HCT116 (cell line): ENCODE measurements around the gene S100A12. TPM values are rescaled to one million over a fixed set of nuclear protein-coding genes. Genes with fewer than 3 reads are reported as not detected.

ENCODE experiments used
- ATAC-seq: fragments of 200-7000 bp; cut with Tn5 transposase; 2 replicates; pipeline ENCODE4 v1.9.1; 2020; ENCODE audit warnings: mild to moderate bottlenecking, moderate library complexity
- BruUV-seq: library from RNA; stranded (reverse); fragments of 400-500 nt; replicated peaks from 2 replicates; lab custom pipeline; 2021; lab: Mats Ljungman, UMichigan
- CTCF ChIA-PET: fragments of 300-600 bp; sonication (Branson Sonifier 250); formaldehyde crosslinking; loops from one replicate; lab custom pipeline; 2021; ENCODE audit warnings: antibody characterized with exemption; lab: Charles Lee
- POLR2A ChIA-PET: fragments of 300-600, 350-600 bp; sonication (Branson Sonifier 250); formaldehyde crosslinking; loops from one replicate; lab custom pipeline; 2021; ENCODE audit warnings: antibody characterized with exemption; lab: Charles Lee
- RAD21 ChIA-PET, 2 experiments: fragments of 300-600 bp; sonication (Branson Sonifier 250); formaldehyde crosslinking; loops; one replicate each; lab custom pipeline; 2023; ENCODE audit warnings: low total read pairs in 2 of 2; ENCODE audit not compliant: uncharacterized antibody in 2 of 2, unreplicated experiment in 2 of 2, low non-redundant PET in 1 of 2; lab: Charles Lee
- DNase-seq: peaks from one replicate; pipeline ENCODE4 v3.0.0-alpha.2; 2010; ENCODE audit warnings: low read depth, low spot score
- H2AFZ ChIP-seq: fragments of 200-600 bp; shearing (Covaris generic), sonication (generic); 2 replicates; pipeline ENCODE4 v1.6.1; 2017; ENCODE audit warnings: low read depth, mixed run types, mixed read lengths, antibody characterized with exemption, low read length; ENCODE audit not compliant: poor library complexity, severe bottlenecking
- H3K27ac ChIP-seq: 2 replicates; pipeline ENCODE4 v1.5.1; 2012; ENCODE audit warnings: low read depth, low read length
- H3K27me3 ChIP-seq: fragments of 200-600 bp; sonication (generic); 2 replicates; pipeline ENCODE4 v1.6.1; 2016; ENCODE audit warnings: mixed run types, low read length, mixed read lengths; ENCODE audit not compliant: insufficient read depth
- H3K36me3 ChIP-seq, 2 experiments: fragments of 200-500 bp in 1 of 2; fragments of 200-600 bp in 1 of 2; sonication (Bioruptor generic) in 1 of 2; sonication (generic) in 1 of 2; 2 replicates each; pipeline versions ENCODE4 v1.5.1 to v1.6.1; 2014 to 2016; ENCODE audit warnings: low read length in 2 of 2, inconsistent platforms in 1 of 2, mixed read lengths in 1 of 2, mixed run types in 1 of 2; ENCODE audit not compliant: insufficient read depth in 2 of 2, control insufficient read depth in 1 of 2
- H3K4me1 ChIP-seq, 2 experiments: fragments of 200-600 bp in 1 of 2; sonication (generic) in 1 of 2; 2 replicates each; pipeline versions ENCODE4 v1.5.1 to v1.6.1; 2012 to 2017; ENCODE audit warnings: low read length in 2 of 2, inconsistent platforms in 1 of 2, mild to moderate bottlenecking in 1 of 2, mixed read lengths in 1 of 2, mixed run types in 1 of 2, moderate library complexity in 1 of 2; ENCODE audit not compliant: insufficient read depth in 2 of 2, control insufficient read depth in 1 of 2
- H3K4me2 ChIP-seq: fragments of 200-600 bp; sonication (generic); 2 replicates; pipeline ENCODE4 v1.6.1; 2017; ENCODE audit warnings: mixed run types, low read length, mixed read lengths
- H3K4me3 ChIP-seq, 2 experiments: fragments of 200-600 bp in 1 of 2; sonication (generic) in 1 of 2; replicated peaks in 1 of 2; 2 replicates each; pipeline ENCODE4 v1.5.1; 2011 to 2016; ENCODE audit warnings: low read length in 2 of 2, control low read depth in 1 of 2, low read depth in 1 of 2, mild to moderate bottlenecking in 1 of 2, mixed read lengths in 1 of 2, mixed run types in 1 of 2
- H3K79me2 ChIP-seq: fragments of 200-600 bp; sonication (generic); 2 replicates; pipeline ENCODE4 v1.6.1; 2017; ENCODE audit warnings: mild to moderate bottlenecking, mixed run types, low read length, moderate library complexity, mixed read lengths; ENCODE audit not compliant: insufficient read depth
- H3K9ac ChIP-seq: fragments of 200-600 bp; sonication (generic); 2 replicates; pipeline ENCODE4 v1.6.1; 2016; ENCODE audit warnings: low read length, mixed read lengths
- H3K9me2 ChIP-seq: fragments of 200-600 bp; sonication (generic), shearing (Covaris generic); 2 replicates; pipeline ENCODE4 v1.6.1; 2017; ENCODE audit warnings: mixed run types, mild to moderate bottlenecking, moderate library complexity; ENCODE audit not compliant: insufficient read depth
- H3K9me3 ChIP-seq, 2 experiments: fragments of 200-500 bp in 1 of 2; fragments of 200-600 bp in 1 of 2; sonication (Bioruptor generic) in 1 of 2; sonication (generic) in 1 of 2; 2 replicates each; pipeline ENCODE4 v1.6.1; 2014 to 2017; ENCODE audit warnings: low read length in 2 of 2, mixed read lengths in 2 of 2, inconsistent platforms in 1 of 2, low read depth in 1 of 2, mild to moderate bottlenecking in 1 of 2, mixed run types in 1 of 2, moderate library complexity in 1 of 2; ENCODE audit not compliant: control insufficient read depth in 1 of 2, insufficient read depth in 1 of 2
- H4K20me1 ChIP-seq: fragments of 200-600 bp; sonication (generic), shearing (Covaris generic); 2 replicates; pipeline ENCODE4 v1.6.1; 2017; ENCODE audit warnings: mixed run types, mild to moderate bottlenecking, moderate library complexity; ENCODE audit not compliant: insufficient read depth
- EZH2phosphoT487 ChIP-seq: fragments of 200-600 bp; IDR thresholded peaks from 2 replicates; pipeline ENCODE4 v1.6.1; 2018; ENCODE audit warnings: antibody characterized with exemption, borderline replicate concordance
- SP1 ChIP-seq: IDR thresholded peaks from 2 replicates; pipeline ENCODE4 v1.6.1; 2012; ENCODE audit warnings: low read depth
- ZBTB33 ChIP-seq: IDR thresholded peaks from 2 replicates; pipeline ENCODE4 v1.6.1; 2011; ENCODE audit warnings: mild to moderate bottlenecking, low read length, moderate library complexity; ENCODE audit not compliant: insufficient replicate concordance; ENCODE audit errors: extremely low read depth
- ZNF274 ChIP-seq: fragments of 200-500 bp; sonication (Bioruptor generic); IDR thresholded peaks from 2 replicates; pipeline ENCODE4 v1.6.1; 2014; ENCODE audit warnings: mild to moderate bottlenecking, low read depth, low read length, inconsistent platforms
- intact Hi-C: fragments of 100-400 bp; cut with micrococcal nuclease; formaldehyde crosslinking; loops from 2 replicates; pipeline ENCODE4 v1.10.0; 2022
- total RNA-seq: library from RNA; stranded (reverse); gene quantifications from one replicate; pipeline ENCODE4 v1.2.1, GENCODE V29; 2021; ENCODE audit not compliant: unreplicated experiment
- TF ChIP-seq, protein P1 (sequence below): IDR thresholded peaks from 2 replicates; pipeline ENCODE4 v1.6.1; 2012; ENCODE audit warnings: low read depth

The S100A12 gene
- total RNA-seq, 1 experiment from 2014 or later = not detected

- no peak for DNase-seq
- H2AFZ ChIP-seq = no peak overlapping the region
Measured at GRCh38 chr1:153371231-153371630, 4.2 kb downstream of the S100A12 start.

More at GRCh38 chr1:153371231-153371630, 4.2 kb downstream of the S100A12 start:
- Histone ChIP-seq H3K4me3 (no peak overlapping the region), H3K27me3 (peaks cover 26% of the 10 kb centered on the region), H3K27ac (no peak overlapping the region), H4K20me1 (no peaks in the 10 kb centered on the region), H3K79me2 (no peaks in the 10 kb centered on the region), H3K36me3 (no peaks in the 10 kb centered on the region), H3K4me1 (no peaks in the 10 kb centered on the region), H3K4me2 (no peak overlapping the region)
- intact Hi-C loops = no loop called here
- ChIA-PET POLR2A (no interaction called here), RAD21 (no interaction called here), CTCF (no interaction called here)
- ATAC-seq = no peak
- no TSS peak for BruUV-seq
- no peak for TF ChIP-seq EZH2phosphoT487
- TF ChIP-seq ZBTB33 = no peak
- TF ChIP-seq, protein P1, sequence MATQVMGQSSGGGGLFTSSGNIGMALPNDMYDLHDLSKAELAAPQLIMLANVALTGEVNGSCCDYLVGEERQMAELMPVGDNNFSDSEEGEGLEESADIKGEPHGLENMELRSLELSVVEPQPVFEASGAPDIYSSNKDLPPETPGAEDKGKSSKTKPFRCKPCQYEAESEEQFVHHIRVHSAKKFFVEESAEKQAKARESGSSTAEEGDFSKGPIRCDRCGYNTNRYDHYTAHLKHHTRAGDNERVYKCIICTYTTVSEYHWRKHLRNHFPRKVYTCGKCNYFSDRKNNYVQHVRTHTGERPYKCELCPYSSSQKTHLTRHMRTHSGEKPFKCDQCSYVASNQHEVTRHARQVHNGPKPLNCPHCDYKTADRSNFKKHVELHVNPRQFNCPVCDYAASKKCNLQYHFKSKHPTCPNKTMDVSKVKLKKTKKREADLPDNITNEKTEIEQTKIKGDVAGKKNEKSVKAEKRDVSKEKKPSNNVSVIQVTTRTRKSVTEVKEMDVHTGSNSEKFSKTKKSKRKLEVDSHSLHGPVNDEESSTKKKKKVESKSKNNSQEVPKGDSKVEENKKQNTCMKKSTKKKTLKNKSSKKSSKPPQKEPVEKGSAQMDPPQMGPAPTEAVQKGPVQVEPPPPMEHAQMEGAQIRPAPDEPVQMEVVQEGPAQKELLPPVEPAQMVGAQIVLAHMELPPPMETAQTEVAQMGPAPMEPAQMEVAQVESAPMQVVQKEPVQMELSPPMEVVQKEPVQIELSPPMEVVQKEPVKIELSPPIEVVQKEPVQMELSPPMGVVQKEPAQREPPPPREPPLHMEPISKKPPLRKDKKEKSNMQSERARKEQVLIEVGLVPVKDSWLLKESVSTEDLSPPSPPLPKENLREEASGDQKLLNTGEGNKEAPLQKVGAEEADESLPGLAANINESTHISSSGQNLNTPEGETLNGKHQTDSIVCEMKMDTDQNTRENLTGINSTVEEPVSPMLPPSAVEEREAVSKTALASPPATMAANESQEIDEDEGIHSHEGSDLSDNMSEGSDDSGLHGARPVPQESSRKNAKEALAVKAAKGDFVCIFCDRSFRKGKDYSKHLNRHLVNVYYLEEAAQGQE = no peak
- TF ChIP-seq ZNF274 = no peak
- TF ChIP-seq SP1 = no peak
- TF ChIP-seq, all 23 proteins: peak for 0
- H3K9me3 ChIP-seq = no peaks in the 10 kb centered on the region
- H3K9ac ChIP-seq = no peak overlapping the region
- H3K9me2 ChIP-seq = no peaks in the 10 kb centered on the region
